AG04449 (cell line): ENCODE measurements around the gene PTN.

Experiments
- CTCF ChIA-PET: fragments of 350-600 bp; formaldehyde crosslinking; extraction: SDS; loops from one replicate; lab custom pipeline; 2021; ENCODE audit warnings: antibody characterized with exemption; lab: Yijun Ruan, JAX
- POLR2A ChIA-PET: fragments of 400-600, 350-600 bp; formaldehyde crosslinking; extraction: SDS; loops from one replicate; lab custom pipeline; 2020; ENCODE audit warnings: antibody characterized with exemption, inconsistent platforms; lab: Yijun Ruan, JAX
- DNase-seq: peaks from one replicate; pipeline ENCODE4 v3.0.0-alpha.2; 2010; ENCODE audit warnings: low read depth, low spot score
- H3K4me3 ChIP-seq: 2 replicates; pipeline ENCODE4 v1.5.1; 2011; ENCODE audit warnings: low read depth, mild to moderate bottlenecking, control low read depth, low read length
- TF ChIP-seq, protein P1 (sequence below): IDR thresholded peaks from one replicate; pipeline ENCODE4 v1.5.1; 2011; ENCODE audit warnings: mild to moderate bottlenecking, moderate library complexity, low read length, control low read depth, inconsistent platforms; ENCODE audit not compliant: insufficient read depth; ENCODE audit errors: missing control alignments

The PTN gene

GRCh38 chr7:137213744-137214143 lies 129.8 kb downstream of the PTN start:
- ChIA-PET POLR2A (no interaction called here), CTCF (no interaction called here)
- TF ChIP-seq, protein P1, sequence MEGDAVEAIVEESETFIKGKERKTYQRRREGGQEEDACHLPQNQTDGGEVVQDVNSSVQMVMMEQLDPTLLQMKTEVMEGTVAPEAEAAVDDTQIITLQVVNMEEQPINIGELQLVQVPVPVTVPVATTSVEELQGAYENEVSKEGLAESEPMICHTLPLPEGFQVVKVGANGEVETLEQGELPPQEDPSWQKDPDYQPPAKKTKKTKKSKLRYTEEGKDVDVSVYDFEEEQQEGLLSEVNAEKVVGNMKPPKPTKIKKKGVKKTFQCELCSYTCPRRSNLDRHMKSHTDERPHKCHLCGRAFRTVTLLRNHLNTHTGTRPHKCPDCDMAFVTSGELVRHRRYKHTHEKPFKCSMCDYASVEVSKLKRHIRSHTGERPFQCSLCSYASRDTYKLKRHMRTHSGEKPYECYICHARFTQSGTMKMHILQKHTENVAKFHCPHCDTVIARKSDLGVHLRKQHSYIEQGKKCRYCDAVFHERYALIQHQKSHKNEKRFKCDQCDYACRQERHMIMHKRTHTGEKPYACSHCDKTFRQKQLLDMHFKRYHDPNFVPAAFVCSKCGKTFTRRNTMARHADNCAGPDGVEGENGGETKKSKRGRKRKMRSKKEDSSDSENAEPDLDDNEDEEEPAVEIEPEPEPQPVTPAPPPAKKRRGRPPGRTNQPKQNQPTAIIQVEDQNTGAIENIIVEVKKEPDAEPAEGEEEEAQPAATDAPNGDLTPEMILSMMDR: no peak
- H3K4me3 ChIP-seq: no peak overlapping the region
- DNase-seq: no peak

DNA sequence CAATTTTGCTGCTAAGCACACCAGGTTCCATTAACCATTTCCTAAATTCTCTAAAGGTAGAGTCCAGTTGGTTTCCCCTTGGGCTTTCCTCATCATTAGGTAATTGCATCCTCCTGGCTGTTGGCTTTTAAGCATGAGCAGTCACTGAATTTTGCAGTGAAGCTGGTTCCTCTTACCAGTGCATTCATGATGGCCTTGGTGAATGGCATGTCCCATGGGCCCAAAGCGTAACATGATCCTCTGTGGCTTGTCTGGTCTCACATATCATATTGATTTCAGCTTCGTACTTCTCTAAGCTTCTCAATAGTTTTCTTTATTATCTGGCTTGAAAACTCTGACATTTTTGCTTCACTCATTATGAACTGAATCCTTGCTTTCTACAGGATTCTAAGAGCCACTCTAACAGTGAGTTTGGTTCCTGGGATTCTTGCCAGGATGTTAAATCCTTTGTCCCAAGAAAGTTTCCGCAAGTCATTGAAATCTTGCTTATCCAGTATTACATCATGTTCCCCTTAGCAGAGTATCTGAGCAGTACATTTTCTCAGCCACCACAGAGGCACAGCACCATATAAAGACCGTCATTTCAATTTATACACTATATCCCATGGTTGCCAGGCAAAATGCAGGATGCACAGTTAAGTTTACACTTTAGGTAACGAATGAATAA lies 134.2 kb downstream of the PTN start:
- CTCF ChIA-PET: interaction anchor here (1.2 kb wide), 1 partner anchor 245 kb away, joined by 4 read pairs; no protein-coding TSS in a partner anchor
- H3K4me3 ChIP-seq: no peak overlapping the region
- TF ChIP-seq, protein P1: no peak
- POLR2A ChIA-PET: no interaction called here
- DNase-seq: no peak

DNA sequence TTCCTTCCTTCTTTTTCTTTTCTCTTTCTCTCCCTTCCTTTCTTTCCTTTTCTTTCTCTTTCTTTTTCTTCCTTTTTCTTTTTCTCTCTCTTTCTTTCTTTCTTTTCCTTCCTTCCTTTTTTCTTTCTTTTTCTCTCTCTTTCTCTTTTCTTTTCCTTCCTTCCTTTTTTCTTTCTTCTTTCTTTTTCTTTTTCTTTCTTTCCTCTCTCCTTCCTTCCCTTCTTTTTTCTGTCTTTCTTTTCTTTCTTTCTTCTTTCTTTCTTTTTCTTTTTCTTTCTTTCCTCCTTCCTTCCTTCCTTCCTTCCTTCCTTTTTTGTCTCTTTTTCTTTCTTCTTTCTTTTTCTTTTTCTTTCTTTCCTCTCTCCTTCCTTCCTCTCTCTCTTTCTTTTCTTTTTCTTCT lies 136.8 kb downstream of the PTN start:
- TF ChIP-seq, protein P1: no peak
- no peak for DNase-seq
- ChIA-PET POLR2A (no interaction called here), CTCF (no interaction called here)
- no peak overlapping the region for H3K4me3 ChIP-seq

DNA sequence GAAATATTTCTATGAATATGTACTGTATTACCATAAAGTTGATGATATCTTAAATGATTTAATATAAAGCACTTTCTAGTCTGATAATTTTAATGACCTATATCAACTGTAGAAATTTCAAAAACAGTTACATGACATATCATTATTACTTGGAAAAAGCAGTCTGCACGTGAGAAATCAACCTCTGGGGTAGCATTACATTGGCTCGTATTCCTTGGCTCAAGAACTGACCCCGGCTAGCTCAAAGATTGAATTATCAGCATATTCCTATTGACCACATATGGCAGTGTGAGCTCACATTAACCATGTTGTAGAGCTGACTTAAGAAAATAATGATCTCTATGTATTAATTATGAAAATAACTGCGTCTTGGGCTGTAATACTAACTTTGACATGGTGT lies 139.3 kb downstream of the PTN start:
- no peak overlapping the region for H3K4me3 ChIP-seq
- CTCF ChIA-PET: no interaction called here
- POLR2A ChIA-PET: no interaction called here
- no peak for DNase-seq
- TF ChIP-seq, protein P1: no peak

- TF ChIP-seq, protein P1: no peak
- ChIA-PET POLR2A (no interaction called here), CTCF (no interaction called here)
- no peak overlapping the region for H3K4me3 ChIP-seq
- no peak for DNase-seq
Observed at GRCh38 chr7:137203351-137203750, 140.2 kb downstream of the PTN start.

DNA sequence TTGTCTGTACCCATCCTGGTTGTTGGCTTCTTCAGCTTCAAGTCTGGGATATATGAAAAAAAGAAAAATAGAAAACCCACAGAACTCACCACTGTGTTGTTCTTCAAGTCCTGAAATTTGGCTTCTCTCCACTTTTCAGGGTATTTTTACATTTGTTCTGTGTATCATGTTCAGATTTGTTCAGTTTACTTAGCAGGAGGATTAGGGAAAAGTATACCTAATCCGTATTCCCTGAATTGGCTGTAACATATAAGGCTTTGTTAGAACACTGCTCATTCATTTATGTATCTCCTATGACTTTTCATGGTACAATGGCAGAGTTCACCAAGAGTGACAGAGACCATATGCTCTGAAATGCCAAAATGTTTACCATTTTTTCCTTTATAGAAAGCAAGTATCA lies 146.9 kb downstream of the PTN start:
- POLR2A ChIA-PET: no interaction called here
- CTCF ChIA-PET: no interaction called here
- DNase-seq: no peak
- H3K4me3 ChIP-seq: no peak overlapping the region
- TF ChIP-seq, protein P1: no peak
